H9 (cell line): ENCODE measurements around the gene SMARCA2. TPM values are rescaled to one million over a fixed set of nuclear protein-coding genes. Genes with fewer than 3 reads are reported as not detected.

ENCODE experiments used
- DNase-seq: peaks from one replicate; pipeline ENCODE4 v3.0.0-alpha.2; 2017
- H2AFZ ChIP-seq: one replicate; pipeline ENCODE4 v1.6.1; 2013; ENCODE audit warnings: mild to moderate bottlenecking, low read length, control low read depth, moderate library complexity
- H2AK5ac ChIP-seq: 2 replicates; pipeline ENCODE4 v1.6.1; 2013; ENCODE audit warnings: low read length, control low read depth, mixed read lengths; ENCODE audit not compliant: insufficient read length
- H2BK120ac ChIP-seq: one replicate; pipeline ENCODE4 v1.6.1; 2013; ENCODE audit warnings: low read depth, mild to moderate bottlenecking, low read length, control low read depth, inconsistent platforms; ENCODE audit not compliant: poor library complexity, severe bottlenecking
- H2BK12ac ChIP-seq: 2 replicates; pipeline ENCODE4 v1.6.1; 2013; ENCODE audit warnings: low read length, control low read depth, mixed read lengths, low read depth; ENCODE audit not compliant: insufficient read length
- H2BK15ac ChIP-seq: 2 replicates; pipeline ENCODE4 v1.6.1; 2013; ENCODE audit warnings: low read depth, low read length, control low read depth
- H2BK20ac ChIP-seq: one replicate; pipeline ENCODE4 v1.6.1; 2013; ENCODE audit warnings: low read depth, mild to moderate bottlenecking, low read length, control low read depth, inconsistent platforms; ENCODE audit not compliant: poor library complexity, severe bottlenecking
- H2BK5ac ChIP-seq: 2 replicates; pipeline ENCODE4 v1.6.1; 2013; ENCODE audit warnings: low read length, control low read depth, mixed read lengths; ENCODE audit not compliant: insufficient read length
- H3K14ac ChIP-seq: 2 replicates; pipeline ENCODE4 v1.6.1; 2013; ENCODE audit warnings: low read length, control low read depth; ENCODE audit not compliant: insufficient read depth
- H3K18ac ChIP-seq: 2 replicates; pipeline ENCODE4 v1.6.1; 2013; ENCODE audit warnings: low read depth, mild to moderate bottlenecking, mixed read lengths, low read length, control low read depth; ENCODE audit not compliant: insufficient read length
- H3K23ac ChIP-seq: 2 replicates; pipeline ENCODE4 v1.6.1; 2013; ENCODE audit warnings: low read length, control low read depth, mixed read lengths, low read depth; ENCODE audit not compliant: insufficient read length
- H3K23me2 ChIP-seq: 2 replicates; pipeline ENCODE4 v1.6.1; 2013; ENCODE audit warnings: low read depth, mild to moderate bottlenecking, mixed read lengths, low read length, control low read depth; ENCODE audit not compliant: insufficient read length, poor library complexity, severe bottlenecking
- H3K27ac ChIP-seq: 2 replicates; pipeline ENCODE4 v1.5.1; 2013; ENCODE audit warnings: low read length, control low read depth, mixed read lengths, low read depth; ENCODE audit not compliant: insufficient read length
- H3K27me3 ChIP-seq: 2 replicates; pipeline ENCODE4 v1.6.1; 2013; ENCODE audit warnings: low read length, control low read depth, inconsistent platforms; ENCODE audit not compliant: insufficient read depth
- H3K4ac ChIP-seq: 2 replicates; pipeline ENCODE4 v1.6.1; 2013; ENCODE audit warnings: low read depth, mild to moderate bottlenecking, control low read depth, inconsistent platforms, low read length, moderate library complexity
- H3K4me1 ChIP-seq: 2 replicates; pipeline ENCODE4 v1.6.1; 2013; ENCODE audit warnings: low read length, control low read depth, inconsistent platforms; ENCODE audit not compliant: insufficient read depth
- H3K4me2 ChIP-seq: 2 replicates; pipeline ENCODE4 v1.6.1; 2013; ENCODE audit warnings: low read length, control low read depth, mixed read lengths; ENCODE audit not compliant: insufficient read length, insufficient read depth
- H3K56ac ChIP-seq: 2 replicates; pipeline ENCODE4 v1.6.1; 2013; ENCODE audit warnings: low read depth, mild to moderate bottlenecking, mixed read lengths, low read length, control low read depth; ENCODE audit not compliant: insufficient read length
- H3K79me1 ChIP-seq: 2 replicates; pipeline ENCODE4 v1.6.1; 2013; ENCODE audit warnings: low read depth, mild to moderate bottlenecking, moderate library complexity, low read length, control low read depth, inconsistent platforms; ENCODE audit not compliant: insufficient read depth, poor library complexity, severe bottlenecking
- H3K79me2 ChIP-seq: 2 replicates; pipeline ENCODE4 v1.6.1; 2013; ENCODE audit warnings: low read length, control low read depth, inconsistent platforms; ENCODE audit not compliant: insufficient read depth
- H3K9ac ChIP-seq: 2 replicates; pipeline ENCODE4 v1.6.1; 2013; ENCODE audit warnings: low read length, control low read depth, mixed read lengths; ENCODE audit not compliant: insufficient read length; ENCODE audit errors: extremely low read depth
- H3K9me3 ChIP-seq: one replicate; pipeline ENCODE4 v1.6.1; 2013; ENCODE audit warnings: low read depth, low read length, inconsistent platforms; ENCODE audit not compliant: control insufficient read depth
- H3T11ph ChIP-seq: one replicate; pipeline ENCODE4 v1.6.1; 2013; ENCODE audit warnings: mild to moderate bottlenecking, low read length, control low read depth, inconsistent platforms
- H4K20me1 ChIP-seq: one replicate; pipeline ENCODE4 v1.6.1; 2013; ENCODE audit not compliant: control insufficient read depth, insufficient read length, insufficient read depth
- H4K5ac ChIP-seq: 2 replicates; pipeline ENCODE4 v1.6.1; 2013; ENCODE audit warnings: low read depth, mild to moderate bottlenecking, mixed read lengths, low read length, control low read depth; ENCODE audit not compliant: insufficient read length
- H4K8ac ChIP-seq: replicated peaks from 2 replicates; pipeline ENCODE4 v1.6.1; 2013; ENCODE audit warnings: low read length, control low read depth, mixed read lengths, low read depth; ENCODE audit not compliant: insufficient read length
- H4K91ac ChIP-seq: 2 replicates; pipeline ENCODE4 v1.6.1; 2013; ENCODE audit warnings: low read depth, mild to moderate bottlenecking, moderate library complexity, mixed read lengths, low read length, control low read depth; ENCODE audit not compliant: insufficient read length
- H3K27ac Mint-ChIP-seq, 3 experiments: 2 replicates in 2 of 3; 3 replicates in 1 of 3; pipeline ENCODE4 v1.8.0; 2020 to 2021; ENCODE audit warnings: mixed read lengths in 3 of 3, mild to moderate bottlenecking in 1 of 3, moderate library complexity in 1 of 3
- H3K27me3 Mint-ChIP-seq: 2 replicates; pipeline ENCODE4 v1.8.0; 2021; ENCODE audit warnings: low read depth, mild to moderate bottlenecking, moderate library complexity, mixed read lengths
- H3K36me3 Mint-ChIP-seq, 3 experiments: 2 replicates in 2 of 3; 3 replicates in 1 of 3; pipeline ENCODE4 v1.8.0; 2020 to 2021; ENCODE audit warnings: low read depth in 3 of 3, mixed read lengths in 3 of 3; ENCODE audit not compliant: insufficient read depth in 1 of 3
- H3K4me1 Mint-ChIP-seq, 2 experiments: 2 replicates each; pipeline ENCODE4 v1.8.0; 2020; ENCODE audit warnings: mixed read lengths in 2 of 2
- H3K4me3 Mint-ChIP-seq, 2 experiments: 2 replicates in 1 of 2; 3 replicates in 1 of 2; pipeline ENCODE4 v1.8.0; 2020 to 2021; ENCODE audit warnings: mild to moderate bottlenecking in 2 of 2, mixed read lengths in 2 of 2, moderate library complexity in 1 of 2
- H3K9me3 Mint-ChIP-seq, 2 experiments: 2 replicates in 1 of 2; 3 replicates in 1 of 2; pipeline ENCODE4 v1.8.0; 2020; ENCODE audit warnings: mild to moderate bottlenecking in 2 of 2, mixed read lengths in 2 of 2, moderate library complexity in 1 of 2
- CTCF ChIP-seq: fragments of 200-600 bp; sonication (generic); conservative IDR thresholded peaks from 3 replicates; pipeline ENCODE4 v1.8.0; 2021; ENCODE audit warnings: antibody characterized with exemption, mild to moderate bottlenecking
- WGBS: extraction: QIAGEN DNeasy Blood & Tissue Kit; methylation state at CpG from one replicate; pipeline ENCODE4 v1.1.7; 2013; ENCODE audit warnings: missing lambda C conversion rate, low lambda C conversion rate, mixed read lengths; ENCODE audit not compliant: insufficient read length; ENCODE audit errors: extremely low coverage; 5-methylcytosine and 5-hydroxymethylcytosine counted together
- total RNA-seq: library from RNA; stranded (reverse); gene quantifications from 2 replicates; pipeline ENCODE4 v1.2.1, GENCODE V29; 2021

Gene SMARCA2
- total RNA-seq, 1 experiment from 2014 or later: 15.3 TPM

GRCh38 chr9:1977026-1977425, 38.1 kb upstream of the SMARCA2 start:
- TF ChIP-seq CTCF: no peak
- Histone ChIP-seq H4K91ac (no peak overlapping the region), H3K23ac (no peak overlapping the region), H3K56ac (no peak overlapping the region), H2BK5ac (no peak overlapping the region), H3K23me2 (no peaks in the 10 kb centered on the region), H2BK120ac (no peak overlapping the region), H2BK15ac (no peak overlapping the region), H3K9ac (no peak overlapping the region), H2AK5ac (no peak overlapping the region), H3K79me1 (no peaks in the 10 kb centered on the region), H3K14ac (no peak overlapping the region), H2AFZ (no peak overlapping the region), H4K20me1 (no peaks in the 10 kb centered on the region), H3K27ac (no peak overlapping the region), H2BK12ac (no peak overlapping the region), H3K4me1 (no peaks in the 10 kb centered on the region), H3K4me2 (no peak overlapping the region), H3T11ph (no peak overlapping the region), H4K5ac (no peak overlapping the region), H2BK20ac (no peak overlapping the region), H3K9me3 (peaks cover 6% of the 10 kb centered on the region), H3K79me2 (no peaks in the 10 kb centered on the region), H3K27me3 (no peaks in the 10 kb centered on the region), H3K4ac (no peak overlapping the region), H4K8ac (no peak overlapping the region), H3K18ac (no peak overlapping the region)
- Mint-ChIP-seq H3K4me1 (no peaks in the 10 kb centered on the region), H3K27ac (no peak overlapping the region), H3K4me3 (no peak overlapping the region), H3K27me3 (no peaks in the 10 kb centered on the region; the same call in 1 of the 2 replicates), H3K36me3 (peaks cover 6 to 17% (median 7%) of the 10 kb centered on the region in 3 experiments), H3K9me3 (peaks cover 16 to 17% of the 10 kb centered on the region in 2 experiments)
- no CpG with 5 or more reads among the region's 2 CpGs for WGBS
- no peak for DNase-seq
